MV-4-11 (cell line): ENCODE measurements around the gene NKAIN2.
"Not testable (repeated sequence)": the region's sequence is repeated elsewhere in the genome, so short reads cannot be mapped to it uniquely, and the experiment has no call there.

Experiments
- DNase-seq: peaks from one replicate; lab custom pipeline; 2025; lab: John Stamatoyannopoulos, UW

NKAIN2 gene

GRCh38 chr6:124694139-124694705 lies 890.6 kb downstream of the NKAIN2 start:
- DNase-seq: no peak

DNA sequence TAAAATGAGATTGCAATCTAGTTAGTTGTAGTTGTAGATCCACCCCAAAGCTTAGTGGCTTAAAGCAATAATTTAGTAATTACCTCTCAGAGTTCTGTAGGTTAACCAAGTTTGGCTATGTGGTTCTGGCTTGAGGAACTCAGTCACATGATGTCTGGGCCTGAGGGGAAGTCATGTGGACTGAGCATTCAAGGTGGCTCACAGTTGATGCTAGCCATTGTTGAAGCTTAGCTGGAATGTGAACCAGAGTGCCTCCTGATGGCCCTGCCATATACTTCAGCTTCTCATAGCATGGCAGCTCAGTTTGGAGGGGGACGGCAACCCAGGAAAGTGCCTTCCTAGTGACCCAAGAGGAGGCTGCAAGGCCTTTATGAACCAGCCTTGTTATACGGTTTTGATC lies 895.4 kb downstream of the NKAIN2 start:
- DNase-seq: no peak

GRCh38 chr6:124703541-124703940 lies 899.9 kb downstream of the NKAIN2 start:
- no peak for DNase-seq

DNA sequence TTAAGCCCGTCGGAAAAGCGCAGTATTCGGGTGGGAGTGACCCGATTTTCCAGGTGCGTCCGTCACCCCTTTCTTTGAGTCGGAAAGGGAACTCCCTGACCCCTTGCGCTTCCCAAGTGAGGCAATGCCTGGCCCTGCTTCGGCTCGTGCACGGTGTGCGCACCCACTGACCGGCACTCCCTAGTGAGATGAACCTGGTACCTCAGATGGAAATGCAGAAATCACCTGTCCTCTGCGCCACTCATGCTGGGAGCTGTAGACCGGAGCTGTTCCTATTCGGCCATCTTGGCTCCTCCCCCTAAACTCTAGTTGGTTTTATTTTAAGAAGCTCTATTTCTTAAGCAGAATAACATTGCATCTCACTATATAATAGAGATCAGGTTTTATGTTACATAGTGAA lies 908.9 kb downstream of the NKAIN2 start:
- not testable (repeated sequence) for DNase-seq

DNA sequence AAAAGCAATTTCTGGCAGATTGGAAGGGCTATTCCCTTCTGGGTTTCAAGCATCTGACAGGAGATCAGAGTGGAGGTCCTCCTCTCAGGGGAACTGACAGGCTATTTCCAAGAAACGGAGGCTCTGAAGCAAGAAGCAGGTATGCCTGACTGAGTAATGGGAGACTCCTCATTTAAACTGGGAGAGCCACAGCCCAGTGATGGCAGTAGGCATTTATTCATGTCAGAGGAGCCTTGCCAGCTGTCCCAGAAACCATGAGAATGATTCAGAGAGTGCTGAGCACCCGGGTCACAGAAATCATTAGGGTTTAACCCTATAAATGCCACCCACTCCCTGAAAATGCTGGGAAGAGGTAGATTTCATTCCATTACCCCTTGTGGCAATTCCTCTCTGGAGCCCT lies 911.1 kb downstream of the NKAIN2 start:
- DNase-seq: no peak

- DNase-seq: no peak
Measured at GRCh38 chr6:124719913-124720312, 916.2 kb downstream of the NKAIN2 start.

GRCh38 chr6:124721331-124721730 lies 917.7 kb downstream of the NKAIN2 start:
- no peak for DNase-seq

- DNase-seq: no peak
Measured at GRCh38 chr6:124722141-124722878, 918.6 kb downstream of the NKAIN2 start.

- DNase-seq: no peak
Measured at GRCh38 chr6:124723671-124724070, 920.0 kb downstream of the NKAIN2 start.

GRCh38 chr6:124737804-124738203 lies 934.1 kb downstream of the NKAIN2 start:
- not testable (repeated sequence) for DNase-seq

DNA sequence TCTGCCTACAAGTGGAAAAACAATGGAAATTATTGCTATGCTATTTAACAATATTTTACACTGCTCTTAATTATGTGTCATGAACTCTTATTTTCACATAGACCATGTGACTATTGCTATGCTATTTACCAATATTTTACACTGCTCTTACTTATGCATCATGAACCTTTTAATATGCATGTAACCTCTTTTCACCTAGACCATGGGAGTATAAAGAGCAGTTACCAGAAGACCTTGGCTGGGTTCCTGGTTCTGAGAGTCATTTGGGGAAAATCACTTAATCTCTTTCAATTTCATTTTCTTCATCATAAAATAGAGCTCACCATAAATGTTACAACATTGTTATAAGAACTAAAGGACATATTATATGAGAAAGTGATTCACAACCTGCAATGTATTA lies 934.8 kb downstream of the NKAIN2 start:
- DNase-seq: no peak

GRCh38 chr6:124741341-124741740 lies 937.7 kb downstream of the NKAIN2 start:
- no peak for DNase-seq

DNA sequence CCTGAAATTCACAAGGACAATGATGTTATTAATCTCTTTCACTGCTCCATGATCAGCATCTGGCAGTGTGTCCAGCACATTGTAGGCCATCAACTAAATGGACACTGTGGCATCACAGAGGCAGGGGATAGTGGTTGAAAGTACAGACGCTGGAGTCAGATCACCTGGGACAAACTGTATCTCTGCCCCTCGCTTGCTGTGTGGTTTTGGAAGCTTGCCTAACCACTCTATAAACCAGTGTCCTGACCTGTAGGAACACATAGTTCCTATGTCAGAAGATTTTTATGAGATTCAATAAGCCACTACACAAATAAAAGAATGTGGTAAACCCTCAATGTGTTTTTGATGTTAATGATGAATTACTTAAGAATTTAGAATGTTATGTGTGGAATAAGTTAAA lies 939.3 kb downstream of the NKAIN2 start:
- DNase-seq: no peak

DNA sequence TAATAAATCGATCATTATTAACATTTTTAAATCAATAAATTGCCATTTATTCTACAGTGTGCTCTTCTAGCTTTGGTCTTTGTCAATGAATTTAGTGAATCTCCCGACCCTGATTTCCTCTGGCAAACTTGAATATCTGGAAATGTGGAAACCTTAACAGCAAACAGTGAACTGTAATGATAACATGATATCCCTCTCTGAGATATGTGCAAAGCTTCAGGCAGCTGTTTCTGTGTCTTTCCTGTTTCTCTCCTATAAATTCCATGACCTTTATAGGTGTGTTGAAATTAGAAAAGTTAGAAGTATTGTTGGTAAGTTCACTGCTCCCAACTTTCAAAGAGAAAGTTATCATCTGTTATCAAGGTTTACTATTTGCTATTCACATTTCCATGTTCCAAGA lies 939.8 kb downstream of the NKAIN2 start:
- DNase-seq: no peak

DNA sequence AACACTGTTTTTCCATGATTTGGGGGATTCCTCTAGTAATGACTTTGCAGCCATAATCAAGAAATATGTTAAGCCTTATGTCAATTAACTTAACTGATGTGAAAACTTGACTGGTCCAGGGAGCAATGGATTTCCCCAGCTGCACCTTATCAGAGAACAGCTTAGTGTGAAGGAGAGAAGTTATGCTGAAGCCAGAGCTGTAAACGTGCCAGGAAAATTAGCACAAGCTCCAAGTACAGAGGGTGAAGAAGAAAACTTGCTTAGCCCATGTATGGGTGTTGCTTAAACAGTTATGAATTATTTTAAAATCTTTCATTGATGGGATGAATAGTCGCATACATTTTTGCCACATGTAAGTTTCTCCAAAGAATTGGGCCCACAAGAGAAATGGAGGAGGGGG lies 943.7 kb downstream of the NKAIN2 start:
- no peak for DNase-seq

GRCh38 chr6:124748778-124749177 lies 945.1 kb downstream of the NKAIN2 start:
- no peak for DNase-seq

- DNase-seq: no peak
Measured at GRCh38 chr6:124753001-124753400, 949.3 kb downstream of the NKAIN2 start.

DNA sequence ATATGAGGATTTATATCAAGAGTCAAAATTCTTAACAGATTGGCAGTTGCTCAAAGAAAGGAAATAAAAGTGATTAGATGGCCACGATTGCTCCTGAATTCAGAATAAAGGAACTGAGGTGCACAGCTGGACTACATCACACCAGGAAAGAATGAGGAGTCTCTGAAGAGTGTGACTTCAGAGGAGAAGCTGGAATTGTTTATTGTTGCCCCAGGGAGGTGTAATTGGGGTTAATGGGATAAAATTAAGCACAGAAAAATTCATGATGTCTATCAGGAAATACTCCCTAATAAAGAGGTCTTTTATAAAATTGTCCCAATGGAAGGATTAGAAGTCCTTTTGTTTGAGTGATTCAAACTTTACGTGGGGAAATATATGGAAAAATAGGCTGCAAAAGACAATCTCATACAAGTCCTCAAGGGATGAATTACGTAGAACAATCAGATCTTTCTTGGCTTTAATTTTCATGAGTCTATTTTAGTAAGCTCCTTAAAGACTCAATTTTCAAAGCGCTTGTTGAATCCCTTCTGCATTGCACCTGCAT lies 950.0 kb downstream of the NKAIN2 start:
- no peak for DNase-seq

GRCh38 chr6:124755321-124755720 lies 951.7 kb downstream of the NKAIN2 start:
- no peak for DNase-seq

DNA sequence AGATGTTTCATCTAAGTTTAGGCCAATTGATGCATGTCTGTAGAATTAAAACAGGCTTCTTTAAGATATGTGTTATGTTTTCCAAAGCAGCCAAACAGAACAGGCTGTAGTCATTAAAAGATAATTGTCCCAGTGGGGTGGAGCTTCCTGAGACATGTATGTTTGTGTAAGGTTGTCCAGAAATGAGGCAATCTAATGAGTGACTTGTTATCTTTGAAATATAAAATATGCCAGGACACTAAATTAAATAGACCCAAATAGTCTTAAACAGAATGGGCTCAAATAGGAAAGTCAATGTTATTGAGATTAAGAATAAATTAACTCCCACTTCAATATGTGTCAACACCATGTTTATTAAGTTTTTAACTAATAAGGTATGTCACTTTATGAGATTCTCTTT lies 953.9 kb downstream of the NKAIN2 start:
- no peak for DNase-seq

- no peak for DNase-seq
Measured at GRCh38 chr6:124758663-124759062, 955.0 kb downstream of the NKAIN2 start.

DNA sequence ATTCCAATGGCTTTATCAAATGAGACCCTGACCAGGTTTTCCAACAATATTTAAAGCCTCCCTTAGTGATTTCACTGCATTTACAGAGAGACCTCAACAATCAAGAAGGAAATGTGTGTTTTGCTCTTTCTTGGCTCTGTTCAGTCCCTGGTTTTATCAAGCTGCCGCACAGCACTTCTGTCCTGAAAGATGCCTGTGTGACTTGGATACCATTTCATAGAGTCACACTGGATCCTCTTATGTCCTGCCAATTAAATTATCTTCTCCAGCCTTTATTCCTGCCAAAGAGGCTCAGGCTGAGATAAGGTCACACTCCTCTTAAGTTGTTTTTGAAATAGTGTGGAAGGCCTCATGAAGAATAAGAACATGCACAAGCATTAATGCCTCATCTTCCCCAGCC lies 961.6 kb downstream of the NKAIN2 start:
- no peak for DNase-seq

DNA sequence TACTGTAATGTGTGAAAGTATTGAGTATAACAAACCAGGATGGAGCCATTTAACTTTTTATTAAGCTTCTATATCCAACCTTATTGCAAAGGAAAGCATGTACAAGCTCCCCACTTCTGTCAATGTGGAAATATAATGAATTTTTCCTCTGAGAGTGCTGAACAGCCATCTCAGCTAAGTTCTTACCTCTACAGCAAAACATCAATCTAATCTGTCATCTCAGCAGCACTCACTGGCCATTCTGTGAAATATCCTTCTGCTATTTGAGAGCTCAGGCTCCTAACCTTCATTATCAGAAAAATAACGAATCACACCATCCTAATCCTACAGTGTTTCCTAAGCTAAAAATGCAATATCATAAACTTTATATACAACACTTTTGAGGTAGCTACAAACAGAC lies 964.6 kb downstream of the NKAIN2 start:
- DNase-seq: no peak
